Coronary artery (tissue), 2 donors: ENCODE data around the gene ZNF10.

Experiments
- DNase-seq: peaks from one replicate; pipeline ENCODE4 v3.0.0-alpha.2; 2017; ENCODE audit warnings: low spot score
- H3K27ac ChIP-seq, 2 donors: fragments of 200-600 bp; sonication (generic); one replicate each; pipeline ENCODE4 v1.5.1; 2016 to 2019
- H3K4me3 ChIP-seq: fragments of 200-600 bp; sonication (generic); 2 replicates; pipeline ENCODE4 v1.5.1; 2016; ENCODE audit warnings: mild to moderate bottlenecking, moderate library complexity
- CTCF ChIP-seq: fragments of 200-600 bp; sonication (generic); IDR thresholded peaks from one replicate; pipeline ENCODE4 v1.5.1; 2019; ENCODE audit warnings: antibody characterized with exemption

ZNF10 gene

GRCh38 chr12:133156125-133156690 lies 25.8 kb downstream of the ZNF10 start:
- H3K27ac ChIP-seq, result no peak overlapping the region
- TF ChIP-seq CTCF, result no peak
- no peak for DNase-seq
- H3K4me3 ChIP-seq, result peak overlapping the region; percentile 38

GRCh38 chr12:133165776-133166175 lies 35.3 kb downstream of the ZNF10 start:
- no peak for DNase-seq

GRCh38 chr12:133172491-133172890 lies 42.1 kb downstream of the ZNF10 start:
- no peak for DNase-seq
- TF ChIP-seq CTCF, result no peak
- Histone ChIP-seq H3K27ac (no peak overlapping the region), H3K4me3 (no peak overlapping the region)

More at GRCh38 chr12:133165776-133166175, 35.3 kb downstream of the ZNF10 start:
- Histone ChIP-seq H3K4me3 (no peak overlapping the region), H3K27ac (no peak overlapping the region)
- TF ChIP-seq CTCF, result no peak

DNA sequence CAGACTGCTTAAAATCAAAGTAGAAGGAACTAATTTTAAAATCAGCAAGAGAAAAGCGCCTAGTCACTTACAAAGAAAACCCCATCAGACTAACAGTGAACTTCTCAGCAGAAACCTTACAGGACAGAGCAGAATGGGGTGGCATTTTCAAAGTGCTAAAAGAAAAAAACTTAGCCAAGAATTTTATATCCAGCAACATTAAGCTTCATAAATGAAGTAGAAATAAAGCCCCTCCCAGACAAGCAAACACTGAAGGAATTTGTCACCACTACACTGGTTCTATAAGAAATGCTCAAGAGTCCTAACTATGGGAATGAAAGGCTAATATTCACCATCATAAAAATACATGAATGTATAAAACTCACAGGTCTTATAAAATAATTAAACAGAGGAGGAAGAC lies 44.5 kb downstream of the ZNF10 start:
- Histone ChIP-seq H3K4me3 (no peak overlapping the region), H3K27ac (no peak overlapping the region)
- no peak for TF ChIP-seq CTCF
- no peak for DNase-seq

- no peak for TF ChIP-seq CTCF
- no peak for DNase-seq
- H3K27ac ChIP-seq, result no peak overlapping the region
- H3K4me3 ChIP-seq, result no peak overlapping the region
Measured at GRCh38 chr12:133180669-133181068, 50.2 kb downstream of the ZNF10 start.

- peak; percentile 91 for DNase-seq
- Histone ChIP-seq H3K27ac (peak within 1 kb of the TSS; percentile 55 to 66), H3K4me3 (peak within 1 kb of the TSS; percentile 84)
- TF ChIP-seq CTCF, result peak; percentile 47
Measured at GRCh38 chr12:133181238-133181959, 51.0 kb downstream of the ZNF10 start, which contains the start of gene ZNF268. TSS of gene ZNF268 (plus strand) at chr12:133181495. CDS start at chr12:133181998, 503 bp downstream.

DNA sequence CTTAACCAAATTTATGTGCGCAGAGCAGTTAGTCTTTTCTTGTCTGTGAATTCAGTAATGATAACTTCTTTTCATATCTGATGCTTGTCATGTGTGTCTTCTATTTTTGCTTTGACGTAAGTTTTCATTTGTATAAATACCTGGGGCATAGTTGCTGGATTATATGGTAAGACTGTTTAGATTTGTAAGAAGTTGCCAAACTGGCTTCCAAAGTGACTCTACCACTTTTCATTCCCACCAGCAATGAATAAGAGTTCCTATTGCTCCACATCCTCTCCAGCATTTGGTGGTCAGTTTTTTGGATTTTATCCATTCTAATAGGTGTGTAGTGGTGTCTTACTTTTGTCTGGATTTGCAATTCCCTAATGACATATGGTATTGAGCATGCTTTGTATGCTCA lies 59.7 kb downstream of the ZNF10 start:
- Histone ChIP-seq H3K27ac (no peak overlapping the region), H3K4me3 (peak overlapping the region; percentile 2)
- no peak for TF ChIP-seq CTCF
- DNase-seq, result no peak
